ENCODE data around the gene GP1BA. TPM values are rescaled to one million over a fixed set of nuclear protein-coding genes. Genes with fewer than 3 reads are reported as not detected.

GP1BA gene
- total RNA-seq, 4 donors from 2014 or later = 0.19 TPM; not detected in 3

DNA sequence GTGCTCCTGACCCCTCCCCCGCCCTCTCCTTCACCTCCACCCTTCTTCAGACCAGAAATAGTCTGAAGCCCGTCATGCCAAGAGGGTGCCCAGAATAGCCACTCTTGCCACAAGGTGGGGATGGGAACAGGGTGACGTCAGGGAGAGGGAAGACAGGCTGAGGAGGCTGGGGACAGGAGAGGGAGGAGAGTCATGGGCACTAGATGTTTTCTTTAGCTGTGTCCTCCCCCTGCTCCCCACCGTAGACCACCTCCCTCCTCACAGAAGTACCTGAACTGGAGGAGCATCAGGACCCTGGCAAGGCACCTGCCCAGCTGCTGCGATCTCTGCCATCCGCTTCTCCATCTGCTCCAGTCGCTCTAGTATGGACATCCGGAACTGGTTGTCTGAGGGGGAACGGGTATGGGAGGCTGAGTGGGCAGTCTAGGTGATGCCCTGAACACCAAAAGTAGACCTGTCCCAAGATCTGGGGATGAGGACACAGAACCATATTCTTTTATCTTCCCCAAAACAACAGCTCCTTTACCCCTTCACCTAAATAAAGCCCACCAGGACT is 42.1 kb downstream of the GP1BA start:
- H3K27ac ChIP-seq = peak overlapping the region in 3 of 4 donors; percentile 42 to 63 (median 46)
- no peak overlapping the region for H3K4me3 ChIP-seq
- no peak for ATAC-seq
- 93% methylated on average over 5 of the region's 9 CpGs; no CpG with 5 or more reads in 1 of the 2 donors for WGBS, 2 donors (ENCODE audit: low coverage in 1 of 2)
- TF ChIP-seq, protein P1, sequence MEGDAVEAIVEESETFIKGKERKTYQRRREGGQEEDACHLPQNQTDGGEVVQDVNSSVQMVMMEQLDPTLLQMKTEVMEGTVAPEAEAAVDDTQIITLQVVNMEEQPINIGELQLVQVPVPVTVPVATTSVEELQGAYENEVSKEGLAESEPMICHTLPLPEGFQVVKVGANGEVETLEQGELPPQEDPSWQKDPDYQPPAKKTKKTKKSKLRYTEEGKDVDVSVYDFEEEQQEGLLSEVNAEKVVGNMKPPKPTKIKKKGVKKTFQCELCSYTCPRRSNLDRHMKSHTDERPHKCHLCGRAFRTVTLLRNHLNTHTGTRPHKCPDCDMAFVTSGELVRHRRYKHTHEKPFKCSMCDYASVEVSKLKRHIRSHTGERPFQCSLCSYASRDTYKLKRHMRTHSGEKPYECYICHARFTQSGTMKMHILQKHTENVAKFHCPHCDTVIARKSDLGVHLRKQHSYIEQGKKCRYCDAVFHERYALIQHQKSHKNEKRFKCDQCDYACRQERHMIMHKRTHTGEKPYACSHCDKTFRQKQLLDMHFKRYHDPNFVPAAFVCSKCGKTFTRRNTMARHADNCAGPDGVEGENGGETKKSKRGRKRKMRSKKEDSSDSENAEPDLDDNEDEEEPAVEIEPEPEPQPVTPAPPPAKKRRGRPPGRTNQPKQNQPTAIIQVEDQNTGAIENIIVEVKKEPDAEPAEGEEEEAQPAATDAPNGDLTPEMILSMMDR (IDR thresholded peaks at IDR 0.05) = no peak
- no peaks in the 10 kb centered on the region for H3K9me3 ChIP-seq
- H3K27me3 ChIP-seq = no peaks in the 10 kb centered on the region
- peaks cover 0 to 83% of the 10 kb centered on the region in 2 donors for H3K36me3 ChIP-seq
- H3K4me1 ChIP-seq = peaks cover 0 to 48% (median 13%) of the 10 kb centered on the region in 3 donors

DNA sequence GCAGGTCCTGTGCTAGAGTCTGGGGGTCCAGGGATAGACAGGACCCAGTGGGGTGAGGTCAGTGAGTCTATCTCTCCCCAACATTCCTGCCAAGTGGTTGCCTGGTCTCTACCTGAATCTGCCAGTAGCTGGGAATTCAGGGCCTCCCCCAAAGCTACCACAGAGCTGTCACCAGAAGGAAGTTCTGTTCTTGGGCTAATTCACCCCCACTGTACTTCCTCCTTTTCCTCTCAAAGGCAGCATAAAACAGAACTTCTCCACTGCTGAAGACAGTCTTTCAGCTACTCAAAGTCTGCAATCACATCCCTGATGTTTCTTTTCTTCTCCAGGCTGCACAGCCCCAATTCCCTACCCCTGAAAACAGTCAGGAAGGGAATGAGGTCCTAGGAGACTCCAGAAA is 46.6 kb downstream of the GP1BA start:
- H3K27ac ChIP-seq = no peak overlapping the region
- no peaks in the 10 kb centered on the region for H3K9me3 ChIP-seq
- no peak overlapping the region for H3K4me3 ChIP-seq
- peaks cover 0 to 19% (median 7%) of the 10 kb centered on the region in 3 donors for H3K4me1 ChIP-seq
- H3K27me3 ChIP-seq = no peaks in the 10 kb centered on the region
- ATAC-seq = no peak
- peaks cover 0 to 87% of the 10 kb centered on the region in 2 donors for H3K36me3 ChIP-seq
- TF ChIP-seq POLR2A (IDR thresholded peaks at IDR 0.05) (no peak), EP300 (IDR thresholded peaks at IDR 0.05) (no peak)

DNA sequence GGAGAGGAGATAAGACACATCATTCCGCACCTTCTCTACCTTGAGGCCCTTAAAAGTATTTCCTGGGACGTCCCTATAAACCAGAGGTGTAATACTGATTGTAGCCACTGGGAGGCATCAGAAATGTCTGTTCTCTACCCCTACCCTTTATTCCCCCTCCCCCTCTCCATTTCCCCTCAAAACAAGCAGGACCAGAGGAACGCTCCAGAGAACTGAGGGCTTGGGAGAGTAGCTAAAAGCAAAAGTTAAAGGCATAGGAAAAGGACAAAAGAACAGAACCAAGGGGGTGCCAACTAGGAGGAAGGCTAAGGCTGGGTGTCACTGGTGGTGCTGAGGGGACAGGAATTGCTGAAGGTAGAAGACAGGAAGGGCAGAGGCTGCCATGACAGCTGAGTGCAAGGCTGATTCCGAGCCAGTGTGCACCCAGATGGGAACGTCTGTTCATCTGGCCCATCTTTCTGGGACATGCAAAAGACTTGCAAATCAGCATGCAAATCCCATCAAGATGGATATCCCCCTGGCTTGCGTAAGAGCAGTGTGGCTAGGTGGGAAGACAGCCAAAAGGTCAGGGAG is 48.7 kb downstream of the GP1BA start:
- no peak overlapping the region for H3K4me3 ChIP-seq
- H3K4me1 ChIP-seq = peaks cover 0 to 14% (median 4%) of the 10 kb centered on the region in 3 donors
- WGBS, 2 donors (ENCODE audit: low coverage in 1 of 2) = 40 to 41% methylated on average over 2 to 5 of the region's 6 CpGs
- no peaks in the 10 kb centered on the region for H3K27me3 ChIP-seq
- no peak overlapping the region for H3K27ac ChIP-seq
- peak; percentile 47 for ATAC-seq
- no peak for TF ChIP-seq POLR2AphosphoS5 (IDR thresholded peaks at IDR 0.05)
- TF ChIP-seq, protein P1 (IDR thresholded peaks at IDR 0.05) = peak in 3 of 4 experiments; percentile 78 to 85 (median 81)
- H3K36me3 ChIP-seq = peaks cover 0 to 95% of the 10 kb centered on the region in 2 donors
- H3K9me3 ChIP-seq = no peaks in the 10 kb centered on the region

DNA sequence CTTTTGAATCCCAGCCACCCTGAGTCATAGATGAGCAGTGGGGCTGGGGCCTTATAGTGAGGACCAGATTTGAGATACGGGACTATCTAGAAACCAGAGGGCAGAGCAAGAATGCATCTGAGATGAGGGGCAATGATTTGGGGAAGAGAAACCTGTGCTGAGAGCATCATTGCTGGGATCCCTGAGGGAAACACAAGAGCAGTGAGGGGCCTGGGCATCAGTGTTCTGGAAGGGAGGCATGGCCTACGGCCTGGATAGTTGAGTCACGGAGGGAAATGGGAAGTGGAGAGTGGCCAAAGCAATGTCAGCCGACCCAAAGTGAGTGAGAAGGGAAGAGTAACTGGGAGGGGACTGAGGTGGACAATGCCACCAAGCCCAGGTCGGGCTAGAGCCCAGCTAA is 50.2 kb downstream of the GP1BA start:
- ATAC-seq = no peak
- Histone ChIP-seq H3K4me1 (peaks cover 0 to 28% (median 11%) of the 10 kb centered on the region in 3 donors), H3K27me3 (no peaks in the 10 kb centered on the region), H3K27ac (no peak overlapping the region), H3K36me3 (peaks cover 0 to 83% of the 10 kb centered on the region in 2 donors), H3K4me3 (no peak overlapping the region), H3K9me3 (no peaks in the 10 kb centered on the region)
- WGBS, 2 donors (ENCODE audit: low coverage in 1 of 2) = 56% methylated on average over 4 of the region's 5 CpGs; no CpG with 5 or more reads in 1 of the 2 donors
- no peak for TF ChIP-seq EP300 (IDR thresholded peaks at IDR 0.05)
- TF ChIP-seq POLR2AphosphoS5 (IDR thresholded peaks at IDR 0.05) = no peak
- TF ChIP-seq, protein P1 (IDR thresholded peaks at IDR 0.05) = no peak
- no peak for TF ChIP-seq POLR2A (IDR thresholded peaks at IDR 0.05)

Small RNA genes within 50 kb of the gene (small RNA-seq; reads per million reads assigned to genes)
- gene MIR6864 (0 to 0.26 (median 0.04) reads per million in 4 donors), gene MIR6865 (0 to 0.12 (median 0) reads per million in 4 donors)

Other genes with a start within 250 kb of the GP1BA start
- gene PELP1, start 228.1 kb upstream of the GP1BA start, total RNA-seq = 10 to 100 TPM; 23.7 to 53.4 (median 28.5) TPM
- 10 to 100 TPM; 18.7 to 33.6 (median 28.5) TPM for gene ARRB2, start 221.6 kb upstream of the GP1BA start, total RNA-seq
- 10 to 100 TPM; 21.9 to 28.9 (median 22.7) TPM for gene MED11, start 200.8 kb upstream of the GP1BA start, total RNA-seq
- gene ZMYND15, start 192.4 kb upstream of the GP1BA start, total RNA-seq = 1 to 10 TPM in 1 of 4 donors, under 1 TPM in 2, not detected in 1; 0.31 to 1.2 (median 0.67) TPM
- gene CXCL16, start 192.3 kb upstream of the GP1BA start, total RNA-seq = 10 to 100 TPM in 2 of 4 donors, 1 to 10 TPM in 2; 5.3 to 11.6 (median 8.3) TPM
- gene TM4SF5, start 160.4 kb upstream of the GP1BA start, total RNA-seq = not detected
- gene VMO1, start 145.9 kb upstream of the GP1BA start, total RNA-seq = 1 to 10 TPM in 2 of 4 donors, not detected in 2; 1.3 to 3.5 TPM
- not detected for gene GLTPD2, start 143.3 kb upstream of the GP1BA start, total RNA-seq
- 100 to 1,000 TPM; 184 to 242 (median 187) TPM for gene PSMB6, start 136.1 kb upstream of the GP1BA start, total RNA-seq
- gene PLD2, start 125.1 kb upstream of the GP1BA start, total RNA-seq = 10 to 100 TPM; 10.2 to 21.3 (median 15.7) TPM
- gene MINK1, start 98.9 kb upstream of the GP1BA start, total RNA-seq = 10 to 100 TPM; 29.3 to 48.6 (median 46.4) TPM
- under 1 TPM; 0.30 to 0.81 (median 0.68) TPM for gene C17orf107, start 32.7 kb upstream of the GP1BA start, total RNA-seq
- gene CHRNE, start 29.2 kb upstream of the GP1BA start, total RNA-seq = under 1 TPM in 2 of 4 donors, not detected in 2; 0.23 to 0.67 TPM
- gene SLC25A11, start 7.8 kb downstream of the GP1BA start, total RNA-seq = 10 to 100 TPM; 28.7 to 58.9 (median 46.8) TPM
- 10 to 100 TPM; 67.3 to 98.8 (median 85.9) TPM for gene RNF167, start 8.0 kb downstream of the GP1BA start, total RNA-seq
- gene PFN1, start 16.3 kb downstream of the GP1BA start, total RNA-seq = 1,000 to 10,000 TPM in 2 of 4 donors, 100 to 1,000 TPM in 2; 920 to 1,441 (median 1,060) TPM
- 10 to 100 TPM in 2 of 4 donors, 1 to 10 TPM in 2; 1.5 to 16.2 (median 7.6) TPM for gene ENO3, start 18.8 kb downstream of the GP1BA start, total RNA-seq
- 10 to 100 TPM; 35.1 to 77.5 (median 55.2) TPM for gene SPAG7, start 35.5 kb downstream of the GP1BA start, total RNA-seq
- 10 to 100 TPM; 16.7 to 50.0 (median 26.1) TPM for gene CAMTA2, start 55.4 kb downstream of the GP1BA start, total RNA-seq
- gene INCA1, start 65.2 kb downstream of the GP1BA start, total RNA-seq = 1 to 10 TPM in 2 of 4 donors, under 1 TPM in 1, not detected in 1; 0.93 to 4.4 (median 3.8) TPM
- 100 to 1,000 TPM; 147 to 302 (median 180) TPM for gene KIF1C, start 65.7 kb downstream of the GP1BA start, total RNA-seq
- gene SLC52A1, start 103.1 kb downstream of the GP1BA start, total RNA-seq = not detected
- gene ZFP3, start 146.2 kb downstream of the GP1BA start, total RNA-seq = 1 to 10 TPM; 5.8 to 8.1 (median 6.6) TPM
- 10 to 100 TPM; 10.5 to 22.9 (median 14.7) TPM for gene ZNF232, start 179.6 kb downstream of the GP1BA start, total RNA-seq
- gene USP6, start 183.8 kb downstream of the GP1BA start, total RNA-seq = 1 to 10 TPM in 1 of 4 donors, under 1 TPM in 3; 0.07 to 6.1 (median 0.20) TPM

Data from gastroesophageal sphincter (tissue), 4 donors.